Non-pigmented ciliary epithelial cell (primary cell): Measurements from ENCODE around the gene EVA1A.
"Not testable (repeated sequence)": the region's sequence is repeated elsewhere in the genome, so short reads cannot be mapped to it uniquely, and the experiment has no call there.

ENCODE experiments used
- DNase-seq: peaks from one replicate; pipeline ENCODE4 v3.0.0-alpha.2; 2010; ENCODE audit warnings: low read depth

EVA1A gene

DNA sequence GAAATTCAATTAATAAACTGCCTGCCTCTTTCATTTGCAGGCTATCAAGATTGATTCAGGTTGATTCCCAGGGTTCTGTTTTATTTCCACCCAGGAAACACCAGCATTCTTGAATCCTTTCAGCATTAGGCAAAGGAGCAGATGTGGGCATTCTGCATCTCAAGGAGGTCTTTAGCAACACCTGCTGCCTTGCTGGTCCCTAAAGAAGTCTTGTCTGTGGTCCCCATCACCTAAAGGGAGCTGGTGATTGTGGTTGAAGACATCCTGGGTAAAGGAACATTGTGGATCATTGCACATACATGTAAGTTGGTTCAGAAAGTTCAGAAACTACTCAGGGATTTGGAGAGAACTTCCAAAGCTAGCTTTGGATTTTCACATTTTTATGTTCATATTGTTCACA, 78.3 kb downstream of the EVA1A start:
- DNase-seq: no peak

DNA sequence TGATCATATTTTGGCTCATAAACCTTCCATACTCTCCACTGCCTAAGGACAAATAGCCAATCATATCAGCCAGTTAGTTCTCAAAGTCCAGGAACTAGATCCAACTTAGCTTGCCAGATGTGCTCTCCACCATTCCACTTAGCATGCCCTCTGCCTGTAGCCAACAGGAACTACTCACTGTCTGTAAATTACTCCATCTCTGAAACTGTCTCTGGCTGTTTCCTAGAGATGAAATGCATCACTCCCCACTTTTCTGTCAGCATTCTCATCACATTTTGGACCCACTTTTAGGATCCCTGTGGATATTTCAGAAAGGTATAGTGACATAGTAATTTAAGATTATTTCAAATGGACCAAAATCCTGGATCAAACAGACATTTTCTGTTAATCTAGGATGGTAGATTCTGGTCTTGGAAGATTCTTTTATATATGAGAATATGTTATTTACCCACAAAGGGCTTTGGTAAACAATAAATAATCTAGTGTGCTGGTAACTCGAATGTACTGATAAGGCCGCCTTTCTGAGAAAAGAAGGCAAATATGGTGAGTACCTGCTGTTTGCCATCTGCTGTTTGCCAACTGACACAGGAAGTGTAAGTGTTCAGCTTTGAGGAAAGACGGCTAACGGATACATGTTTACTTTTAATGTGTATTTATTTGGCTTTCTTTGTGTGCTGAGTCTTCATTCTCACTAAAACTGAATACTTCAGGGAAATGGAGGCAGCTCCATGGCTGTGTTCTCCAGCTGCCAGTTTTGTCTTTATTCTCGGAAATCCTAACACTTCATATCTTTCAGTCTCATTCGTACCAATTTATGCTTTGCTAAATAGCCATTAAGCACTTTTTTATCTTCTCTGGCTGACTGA, 79.5 kb downstream of the EVA1A start:
- no peak for DNase-seq

DNA sequence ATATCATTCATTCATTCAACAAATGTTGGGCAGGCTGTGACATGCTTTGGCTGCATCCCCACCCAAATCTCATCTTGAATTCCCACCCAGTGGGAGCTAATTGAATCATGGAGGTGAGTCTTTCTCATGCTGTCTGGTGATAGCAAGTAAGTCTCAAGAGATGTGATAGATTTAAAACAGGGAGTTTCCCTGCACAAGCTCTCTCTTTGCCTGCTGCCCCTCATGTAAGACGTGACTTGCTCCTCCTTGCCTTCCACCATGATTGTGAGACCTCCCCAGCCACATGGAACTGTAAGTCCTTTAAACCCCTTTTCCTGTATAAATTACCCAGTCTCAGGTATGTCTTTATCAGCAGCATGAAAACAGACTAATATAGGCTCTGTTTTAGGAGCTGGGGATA, 83.0 kb downstream of the EVA1A start:
- not testable (repeated sequence) for DNase-seq

DNA sequence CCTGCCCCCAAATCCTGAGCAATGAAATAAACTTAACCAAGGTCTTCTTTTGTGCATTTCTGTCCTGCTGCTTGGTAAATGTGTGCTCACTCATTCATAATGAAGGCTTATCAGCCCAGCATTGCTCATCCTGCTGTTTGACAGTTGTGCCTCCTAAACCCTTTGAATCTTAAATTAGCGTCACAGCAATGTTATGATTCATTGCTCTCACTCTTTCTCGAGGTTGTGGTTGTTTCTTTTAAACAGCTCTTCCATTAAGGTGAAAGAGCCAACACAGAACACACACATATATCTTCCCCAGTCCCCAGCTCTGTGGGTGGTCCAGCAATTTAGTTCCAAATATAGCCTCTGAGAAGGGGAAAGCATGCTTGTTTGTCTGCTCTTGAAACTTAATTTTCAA, 84.0 kb downstream of the EVA1A start:
- DNase-seq: peak; percentile 61

DNA sequence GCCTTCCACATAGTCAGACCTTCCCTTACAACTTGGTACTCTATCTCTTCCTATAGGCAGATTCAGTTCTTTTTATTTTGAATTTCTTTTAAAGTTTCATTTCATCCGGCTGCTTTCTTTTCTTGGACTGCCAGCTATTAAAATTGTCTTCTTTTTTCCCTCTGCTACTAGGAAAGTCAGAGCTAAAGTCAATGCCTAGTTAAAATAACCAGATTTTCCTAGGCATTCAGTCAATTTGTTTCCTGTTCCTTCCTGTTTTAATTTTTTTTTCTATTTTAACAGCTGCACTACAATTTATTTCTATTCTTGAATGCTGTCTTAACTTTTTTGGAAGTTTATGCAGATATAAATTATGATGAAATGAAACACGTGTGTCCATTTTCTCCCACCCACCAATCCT, 84.8 kb downstream of the EVA1A start:
- DNase-seq: no peak

DNA sequence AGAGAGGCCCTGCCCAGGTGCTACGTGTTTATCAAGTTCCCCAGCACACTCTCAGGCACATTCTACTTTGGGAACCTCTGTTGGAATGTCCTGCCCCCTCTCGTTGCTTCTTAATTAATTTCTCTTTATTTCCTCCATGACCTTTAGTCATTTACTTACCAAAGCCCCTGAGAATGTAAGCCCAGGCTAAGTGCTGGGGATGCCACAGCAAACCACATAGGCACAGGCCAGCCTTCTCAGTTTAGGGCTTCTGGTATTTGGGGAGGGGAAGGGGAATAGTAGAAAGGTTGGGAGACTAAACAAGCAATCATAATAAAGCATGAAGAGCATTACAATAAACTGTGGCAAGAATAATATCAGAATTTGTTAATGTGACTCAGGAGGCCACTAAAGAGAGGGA, 85.7 kb downstream of the EVA1A start:
- DNase-seq: no peak

DNA sequence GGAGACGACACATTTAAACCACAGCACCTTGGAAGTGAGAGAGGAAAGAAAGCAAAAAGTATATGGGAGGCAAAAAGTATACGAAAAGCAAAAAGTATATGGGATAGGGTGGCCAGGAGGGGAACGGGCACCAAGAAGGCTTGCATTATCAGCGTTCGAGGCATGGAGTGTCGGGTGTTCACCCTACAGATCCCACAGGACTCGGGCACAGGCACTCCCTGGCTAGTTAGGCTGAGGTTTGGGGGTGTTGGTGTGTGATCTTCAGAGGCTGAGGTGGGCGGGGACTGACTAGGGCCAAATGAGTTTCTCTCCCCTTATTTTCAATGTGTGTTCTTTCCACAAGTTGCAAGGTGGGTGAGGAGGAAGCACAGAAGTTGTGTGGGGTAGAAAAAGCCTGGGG, 86.6 kb downstream of the EVA1A start:
- DNase-seq: no peak

DNA sequence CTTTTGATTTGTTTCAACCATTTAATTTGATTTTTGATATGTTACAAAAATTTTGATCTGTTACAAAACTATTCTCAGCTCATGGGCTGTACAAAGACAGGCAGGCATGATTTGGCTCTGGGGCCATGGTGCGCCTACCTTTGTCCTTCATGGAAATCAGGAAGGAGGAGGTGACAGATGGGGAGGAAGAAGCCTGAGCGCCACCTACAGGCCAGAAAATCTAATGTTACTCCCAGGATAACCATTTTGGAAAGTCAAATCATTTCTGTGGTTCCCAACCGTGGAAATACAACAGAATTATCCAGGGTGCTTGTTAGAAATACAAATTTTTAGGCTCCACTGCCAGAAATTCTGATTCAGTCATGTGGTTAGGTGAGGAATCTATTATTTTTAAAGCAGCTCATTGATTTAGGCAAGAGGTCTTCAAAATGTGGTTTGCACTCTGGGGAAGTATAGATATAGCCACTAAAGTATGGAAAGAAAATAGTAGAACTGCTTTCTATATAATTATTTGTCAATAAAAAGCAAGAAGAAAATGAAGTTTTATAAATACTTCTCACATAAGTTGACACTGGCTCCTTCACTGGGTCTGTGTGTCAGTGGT, 93.9 kb downstream of the EVA1A start:
- DNase-seq: no peak

DNA sequence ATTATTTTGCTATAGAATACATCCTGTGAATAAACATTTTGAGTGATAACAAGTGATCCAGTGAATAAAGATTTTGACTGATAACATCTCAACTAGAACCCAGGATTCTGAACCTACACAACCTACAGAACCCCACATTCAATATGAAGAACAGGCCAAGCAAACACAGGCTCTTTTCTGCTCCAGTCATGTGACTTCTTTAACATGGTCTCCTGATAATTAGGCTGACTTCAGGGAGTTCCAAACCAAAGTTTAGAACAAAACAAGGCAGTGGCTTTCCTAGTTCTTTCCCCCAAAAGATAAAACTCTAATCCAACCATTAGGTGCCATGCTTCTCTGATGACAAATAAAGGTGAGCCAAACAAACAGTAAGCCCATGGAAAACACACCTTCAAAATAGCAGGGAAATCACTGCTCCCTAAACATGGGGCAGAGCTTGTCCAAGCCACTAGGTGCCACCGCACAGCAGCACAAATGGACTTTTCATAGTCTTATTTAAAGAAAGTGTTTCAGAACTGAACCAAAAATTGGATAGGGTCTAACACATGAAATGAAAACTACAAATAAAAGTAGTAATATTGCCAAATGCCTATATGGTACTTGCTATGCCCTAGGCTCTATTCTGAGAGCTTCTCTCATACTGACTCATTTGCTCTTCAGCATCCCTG, 95.3 kb downstream of the EVA1A start:
- DNase-seq: no peak

DNA sequence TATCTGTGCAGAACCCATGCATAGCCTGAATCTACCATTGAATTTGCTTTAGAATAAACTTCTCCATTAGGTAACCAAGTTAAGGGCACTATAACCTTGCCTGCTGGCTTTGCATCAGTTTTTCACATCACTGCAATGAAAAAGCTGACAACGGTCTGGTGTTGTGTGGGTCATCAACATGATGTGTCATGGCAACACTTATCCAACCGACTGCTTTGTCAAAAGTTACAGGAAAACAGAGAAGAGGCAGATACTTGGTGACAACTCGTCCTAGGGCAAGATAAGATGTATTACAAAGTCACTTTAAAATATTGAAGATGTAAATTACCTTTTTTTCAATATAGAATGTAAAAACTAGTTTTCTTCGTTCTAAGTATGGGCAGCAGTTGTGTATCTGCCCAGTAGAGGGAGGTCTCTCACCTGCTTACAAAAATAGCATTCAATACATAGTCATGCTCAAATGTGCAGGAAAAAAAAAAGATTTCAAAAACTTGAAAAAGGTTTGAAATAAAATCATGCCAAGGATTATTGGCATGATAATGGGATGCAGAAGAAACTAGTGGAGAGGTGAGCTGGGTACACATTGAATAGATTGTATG, 96.3 kb downstream of the EVA1A start:
- no peak for DNase-seq

DNA sequence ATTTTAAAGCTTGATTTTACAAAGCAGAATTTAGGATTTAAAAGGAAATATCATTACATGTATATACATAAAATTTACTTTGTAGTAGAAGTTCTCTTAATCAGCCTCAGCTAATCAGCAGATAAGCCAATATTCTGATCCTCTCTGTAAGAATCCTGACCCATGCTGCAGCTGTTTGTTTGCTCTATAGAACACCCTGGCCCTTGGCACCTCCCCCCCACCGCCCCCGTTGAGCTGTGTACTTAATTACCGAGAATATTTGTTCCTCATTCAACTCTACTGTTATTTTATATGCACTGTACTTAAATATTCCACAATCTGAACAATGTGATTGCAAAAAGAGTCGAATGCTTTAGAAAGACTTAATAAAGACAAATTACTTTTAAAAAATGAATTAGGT, 98.0 kb downstream of the EVA1A start:
- no peak for DNase-seq

DNA sequence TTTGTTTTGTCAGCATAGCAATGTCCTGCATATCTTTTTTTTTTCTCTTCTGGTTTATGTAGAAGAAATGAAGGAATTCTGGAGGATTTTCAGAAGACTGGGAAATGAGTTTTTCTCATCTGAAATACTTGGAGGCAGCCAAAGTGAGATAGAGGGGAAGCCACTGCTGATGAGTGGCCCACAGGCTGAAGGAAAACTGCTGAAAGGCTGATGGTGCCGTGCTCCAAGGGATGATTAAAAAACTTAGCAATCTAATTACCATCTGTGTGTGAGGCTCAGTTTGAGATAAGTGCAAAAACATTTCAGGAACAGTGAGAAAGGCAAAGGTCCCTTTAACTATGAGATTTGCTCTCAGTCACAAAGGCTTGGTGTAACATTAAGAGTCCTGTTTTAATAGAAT, 98.5 kb downstream of the EVA1A start:
- DNase-seq: no peak

DNA sequence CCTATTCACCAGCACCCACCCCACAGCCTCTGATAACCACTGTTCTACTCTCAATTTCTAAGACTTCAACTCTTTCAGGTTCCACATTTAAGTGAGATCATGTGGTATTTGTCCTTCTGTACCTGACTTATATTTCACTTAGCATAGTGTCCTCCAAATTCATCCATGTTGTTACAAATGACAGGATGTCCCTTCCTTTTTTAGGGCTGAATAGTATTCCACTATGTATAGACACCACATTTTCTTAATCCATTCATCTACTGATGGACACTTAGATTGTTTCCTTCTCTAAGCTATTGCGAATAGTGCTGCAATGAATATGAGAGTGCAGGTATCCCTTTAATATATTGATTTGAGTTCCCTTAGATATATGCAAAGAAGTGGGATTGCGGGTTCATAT, 100.1 kb downstream of the EVA1A start:
- no peak for DNase-seq

DNA sequence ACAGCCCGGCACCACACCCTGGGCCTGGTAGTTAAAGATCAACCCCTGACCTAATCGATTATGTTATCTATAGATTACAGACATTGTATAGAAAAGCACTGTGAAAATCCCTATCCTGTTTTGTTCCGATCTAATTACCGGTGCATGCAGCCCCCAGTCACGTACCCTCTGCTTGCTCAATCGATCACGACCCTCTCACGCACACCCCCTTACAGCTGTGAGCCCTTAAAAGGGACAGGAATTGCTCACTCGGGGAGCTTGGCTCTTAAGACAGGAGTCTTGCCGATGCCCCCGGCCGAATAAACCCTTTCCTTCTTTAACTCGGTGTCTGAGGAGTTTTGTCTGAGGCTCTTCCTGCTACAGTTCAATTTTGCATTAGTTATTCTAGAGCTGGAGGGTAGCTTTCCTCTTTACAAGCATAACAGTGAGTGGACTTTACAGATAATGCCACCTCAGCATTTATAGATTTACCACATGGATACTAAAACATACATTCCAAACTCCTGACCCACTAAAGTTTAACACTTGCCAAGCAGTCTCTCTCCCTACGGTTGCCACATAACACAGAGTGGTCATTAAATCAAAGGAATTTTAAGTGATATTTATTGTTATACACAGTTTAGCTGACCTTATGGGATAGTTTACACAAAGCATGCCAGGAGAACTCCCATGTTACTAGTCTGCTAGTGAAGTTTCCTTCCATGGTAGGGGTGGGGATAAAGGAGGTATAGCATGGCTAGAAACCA, 101.0 kb downstream of the EVA1A start:
- DNase-seq: no peak

DNA sequence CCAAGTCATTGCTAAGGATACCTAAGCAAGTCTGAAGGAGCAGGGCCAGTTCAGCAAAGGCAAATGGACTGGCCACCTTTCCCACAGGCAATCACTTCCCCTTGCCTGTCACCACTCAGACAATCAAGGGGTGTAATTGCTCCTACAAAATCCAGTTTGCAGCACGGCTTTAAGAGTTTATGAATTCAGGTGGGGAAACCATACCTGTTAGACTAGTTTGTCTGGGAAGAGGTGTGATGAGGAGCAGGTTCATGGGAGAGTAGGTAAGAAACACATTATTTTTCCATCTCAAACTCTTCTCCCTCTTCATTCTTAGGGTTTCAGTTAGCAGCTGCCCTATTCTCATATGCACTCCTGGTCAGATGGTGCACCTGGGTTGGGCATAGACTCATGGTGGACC, 102.5 kb downstream of the EVA1A start:
- DNase-seq: no peak

DNA sequence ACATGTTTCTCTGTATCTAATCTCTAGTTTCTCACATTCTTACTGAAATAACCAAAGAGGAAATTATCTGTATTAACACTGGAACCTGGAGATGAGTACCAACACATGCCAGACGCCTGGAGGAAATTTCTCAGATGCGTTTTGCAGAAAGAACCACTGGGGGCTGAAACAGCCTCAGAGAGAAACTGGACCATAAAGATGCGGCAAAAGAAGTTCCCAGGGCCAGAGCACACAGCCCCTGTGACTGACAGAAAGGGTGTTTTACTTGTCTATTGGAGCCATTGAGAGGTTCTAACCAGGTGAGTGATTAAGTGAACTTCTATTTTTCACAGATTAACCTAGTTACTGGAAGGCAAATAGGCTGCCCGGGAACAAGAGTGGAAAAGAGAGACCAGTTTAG, 103.9 kb downstream of the EVA1A start:
- no peak for DNase-seq

DNA sequence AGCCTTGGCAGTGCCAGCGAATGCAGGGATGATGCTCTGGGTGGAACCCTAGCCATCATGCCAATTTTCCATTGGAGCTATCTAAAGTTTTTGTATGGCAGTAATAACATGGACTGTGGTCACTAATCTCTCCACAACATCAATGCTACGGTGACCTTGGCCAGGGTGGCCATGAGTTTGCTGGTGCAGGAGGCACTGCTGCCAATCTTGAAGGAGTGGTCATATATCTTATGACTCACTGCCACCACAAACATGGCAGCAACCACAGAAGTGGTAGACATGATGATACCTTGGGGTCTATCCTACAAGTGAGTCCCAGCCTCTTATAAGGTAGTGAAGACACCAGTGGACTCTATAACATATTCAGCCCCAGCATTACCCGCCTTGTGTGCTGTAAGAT, 104.6 kb downstream of the EVA1A start:
- no peak for DNase-seq

DNA sequence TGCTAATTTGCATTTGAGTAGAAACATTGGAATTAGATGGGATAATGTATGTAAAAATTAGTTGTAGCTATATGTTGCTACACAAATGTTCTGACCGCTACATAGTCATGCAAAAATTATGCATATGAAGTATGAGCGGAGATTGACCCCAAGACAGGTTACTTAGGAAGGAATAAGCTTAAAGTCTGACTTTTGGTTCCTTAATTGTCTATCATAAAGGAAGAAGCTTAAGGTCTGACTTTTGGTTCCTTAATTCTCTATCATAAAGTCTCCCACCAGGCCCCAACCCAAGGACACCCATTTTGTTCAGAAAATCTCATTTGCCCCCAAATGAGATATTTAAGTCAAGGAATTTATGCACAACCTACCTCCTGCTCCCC, 106.5 kb downstream of the EVA1A start:
- no peak for DNase-seq

DNA sequence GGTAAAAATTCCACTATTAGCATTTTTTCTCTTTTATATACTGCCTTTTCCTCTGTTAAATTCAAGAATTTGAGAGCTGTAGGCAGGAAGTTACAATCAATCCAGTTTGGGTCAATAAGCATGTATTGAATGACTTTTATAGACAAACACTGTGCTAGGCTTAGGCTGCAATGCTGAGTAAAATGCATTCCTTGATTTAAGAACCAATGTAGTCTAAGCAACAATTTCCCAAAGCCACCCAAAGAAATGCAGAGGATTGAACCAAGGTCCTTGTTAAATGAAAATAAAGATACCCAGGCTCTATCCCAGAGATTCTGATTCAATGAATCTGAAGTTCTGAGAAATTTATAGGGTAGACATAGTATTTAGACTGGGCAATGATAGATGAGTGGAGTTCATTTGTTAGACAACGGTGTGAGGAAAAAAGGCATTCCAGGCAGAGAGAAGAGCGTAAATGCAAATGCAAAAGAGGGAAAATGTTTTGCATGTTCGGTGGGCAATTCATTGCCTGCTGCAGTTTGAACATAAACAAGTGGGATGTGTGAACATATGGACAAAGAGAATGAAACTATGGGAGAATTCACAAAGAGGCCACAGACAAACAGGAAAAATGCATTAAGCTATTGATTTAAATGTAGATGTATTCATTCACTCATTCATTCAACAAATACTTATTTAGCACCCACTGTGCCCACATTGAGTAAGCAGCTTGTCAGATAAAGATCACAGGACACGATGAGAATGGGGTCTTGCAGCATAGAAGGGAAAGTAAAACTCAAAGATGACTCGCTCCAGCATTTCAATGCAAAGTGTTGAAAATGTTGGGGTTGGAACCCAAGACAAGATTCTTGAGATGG, 107.1 kb downstream of the EVA1A start:
- DNase-seq: no peak

DNA sequence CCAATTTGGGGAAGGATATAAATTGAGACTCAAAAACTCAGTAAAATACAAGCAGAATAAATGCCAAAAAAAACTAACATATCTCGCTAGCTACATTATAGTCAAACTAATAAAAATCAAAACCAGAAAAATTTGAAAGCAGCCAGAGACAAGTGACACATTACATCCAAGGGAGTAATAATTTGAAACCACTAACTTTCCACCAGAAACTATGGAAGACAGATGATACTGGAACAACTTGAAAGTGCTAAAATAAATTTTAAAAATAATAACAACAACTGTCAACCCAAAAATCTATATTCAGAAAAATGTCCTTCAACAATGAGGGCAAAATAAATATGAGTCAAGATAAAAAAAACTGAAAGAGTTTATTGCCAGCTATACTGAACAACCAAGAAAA, 110.7 kb downstream of the EVA1A start:
- DNase-seq: no peak

DNA sequence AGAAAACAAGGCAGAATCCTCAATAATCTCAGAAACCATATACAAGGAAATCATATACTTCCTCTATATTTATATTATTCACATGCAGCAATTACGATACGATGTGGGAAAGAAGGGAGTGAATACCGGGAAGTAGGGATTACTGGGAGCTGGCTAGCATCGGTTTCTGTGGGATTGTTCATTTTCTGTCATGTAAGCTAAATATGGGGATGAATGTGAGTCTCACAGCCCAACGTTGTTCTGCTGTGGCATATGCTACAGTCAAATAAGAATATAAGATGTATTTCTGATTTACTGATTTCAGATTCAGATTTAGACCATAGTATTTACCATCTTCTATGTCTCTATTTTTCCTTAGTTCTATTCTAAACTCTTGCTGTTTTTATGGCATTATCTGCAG, 113.6 kb downstream of the EVA1A start:
- DNase-seq: no peak
